Measurements from ENCODE around the gene PATJ. TPM values are rescaled to one million over a fixed set of nuclear protein-coding genes. Genes with fewer than 3 reads are reported as not detected.

PATJ gene
- polyA plus RNA-seq, 1 donor from 2014 or later, result 7.8 TPM

GRCh38 chr1:61904354-61904753, 162.1 kb downstream of the PATJ start:
- H3K36me3 ChIP-seq (ENCODE audit: insufficient read depth, low read length), result no peaks in the 10 kb centered on the region
- no peaks in the 10 kb centered on the region for H3F3A ChIP-seq (ENCODE audit: insufficient read depth, low read length, poor library complexity, severe bottlenecking)
- no peaks in the 10 kb centered on the region for H3K9me2 ChIP-seq (ENCODE audit: insufficient read depth, low read length)
- no peak for TF ChIP-seq RAD21 (conservative IDR thresholded peaks at IDR 0.05)
- no peak for TF ChIP-seq EZH2 (IDR thresholded peaks at IDR 0.05; ENCODE audit: borderline replicate concordance, insufficient read depth, low read length, poor library complexity, severe bottlenecking)
- no peak for TF ChIP-seq TAF1 (IDR thresholded peaks at IDR 0.05; ENCODE audit: low read depth)
- no peak for TF ChIP-seq CTCF (IDR thresholded peaks at IDR 0.05; ENCODE audit: poor library complexity, severe bottlenecking)
- TF ChIP-seq, protein P1, sequence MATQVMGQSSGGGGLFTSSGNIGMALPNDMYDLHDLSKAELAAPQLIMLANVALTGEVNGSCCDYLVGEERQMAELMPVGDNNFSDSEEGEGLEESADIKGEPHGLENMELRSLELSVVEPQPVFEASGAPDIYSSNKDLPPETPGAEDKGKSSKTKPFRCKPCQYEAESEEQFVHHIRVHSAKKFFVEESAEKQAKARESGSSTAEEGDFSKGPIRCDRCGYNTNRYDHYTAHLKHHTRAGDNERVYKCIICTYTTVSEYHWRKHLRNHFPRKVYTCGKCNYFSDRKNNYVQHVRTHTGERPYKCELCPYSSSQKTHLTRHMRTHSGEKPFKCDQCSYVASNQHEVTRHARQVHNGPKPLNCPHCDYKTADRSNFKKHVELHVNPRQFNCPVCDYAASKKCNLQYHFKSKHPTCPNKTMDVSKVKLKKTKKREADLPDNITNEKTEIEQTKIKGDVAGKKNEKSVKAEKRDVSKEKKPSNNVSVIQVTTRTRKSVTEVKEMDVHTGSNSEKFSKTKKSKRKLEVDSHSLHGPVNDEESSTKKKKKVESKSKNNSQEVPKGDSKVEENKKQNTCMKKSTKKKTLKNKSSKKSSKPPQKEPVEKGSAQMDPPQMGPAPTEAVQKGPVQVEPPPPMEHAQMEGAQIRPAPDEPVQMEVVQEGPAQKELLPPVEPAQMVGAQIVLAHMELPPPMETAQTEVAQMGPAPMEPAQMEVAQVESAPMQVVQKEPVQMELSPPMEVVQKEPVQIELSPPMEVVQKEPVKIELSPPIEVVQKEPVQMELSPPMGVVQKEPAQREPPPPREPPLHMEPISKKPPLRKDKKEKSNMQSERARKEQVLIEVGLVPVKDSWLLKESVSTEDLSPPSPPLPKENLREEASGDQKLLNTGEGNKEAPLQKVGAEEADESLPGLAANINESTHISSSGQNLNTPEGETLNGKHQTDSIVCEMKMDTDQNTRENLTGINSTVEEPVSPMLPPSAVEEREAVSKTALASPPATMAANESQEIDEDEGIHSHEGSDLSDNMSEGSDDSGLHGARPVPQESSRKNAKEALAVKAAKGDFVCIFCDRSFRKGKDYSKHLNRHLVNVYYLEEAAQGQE (IDR thresholded peaks at IDR 0.05; ENCODE audit: borderline replicate concordance), result no peak
- no peak for TF ChIP-seq MXI1 (conservative IDR thresholded peaks at IDR 0.05; ENCODE audit: poor library complexity, severe bottlenecking)
- no peak for TF ChIP-seq SMC3 (conservative IDR thresholded peaks at IDR 0.05; ENCODE audit: poor library complexity)
- no peak for TF ChIP-seq POLR2AphosphoS5 (IDR thresholded peaks at IDR 0.05)
- no peak for TF ChIP-seq EP300 (conservative IDR thresholded peaks at IDR 0.05; ENCODE audit: poor library complexity, severe bottlenecking)
- H3K4me3 ChIP-seq (ENCODE audit: low read length), result no peak overlapping the region
- no peaks in the 10 kb centered on the region for H3K27me3 ChIP-seq (ENCODE audit: insufficient read depth, low read depth, low read length)
- no peak overlapping the region for H3K27ac ChIP-seq (ENCODE audit: low read length)
- no peaks in the 10 kb centered on the region for H3K9me3 ChIP-seq (ENCODE audit: low read length)
- no peak overlapping the region for H3K4me2 ChIP-seq (ENCODE audit: low read length)
- H3K79me2 ChIP-seq (replicated peaks; ENCODE audit: insufficient read depth, low read length), result no peaks in the 10 kb centered on the region
- no peak overlapping the region for H3K9ac ChIP-seq (ENCODE audit: low read length)
- H4K20me1 ChIP-seq (ENCODE audit: insufficient read depth), result no peaks in the 10 kb centered on the region
- H2AFZ ChIP-seq (ENCODE audit: low read depth, low read length), result no peak overlapping the region

- H2AFZ ChIP-seq (ENCODE audit: low read depth, low read length), result no peak overlapping the region
- H3K9me2 ChIP-seq (ENCODE audit: insufficient read depth, low read length), result no peaks in the 10 kb centered on the region
- no peaks in the 10 kb centered on the region for H4K20me1 ChIP-seq (ENCODE audit: insufficient read depth)
- H3K36me3 ChIP-seq (ENCODE audit: insufficient read depth, low read length), result no peaks in the 10 kb centered on the region
- H3K27ac ChIP-seq (ENCODE audit: low read length), result no peak overlapping the region
- TF ChIP-seq EP300 (conservative IDR thresholded peaks at IDR 0.05; ENCODE audit: poor library complexity, severe bottlenecking) (no peak), MXI1 (conservative IDR thresholded peaks at IDR 0.05; ENCODE audit: poor library complexity, severe bottlenecking) (no peak), POLR2AphosphoS5 (IDR thresholded peaks at IDR 0.05) (no peak), RAD21 (conservative IDR thresholded peaks at IDR 0.05) (no peak), TAF1 (IDR thresholded peaks at IDR 0.05; ENCODE audit: low read depth) (no peak)
- no peak overlapping the region for H3K9ac ChIP-seq (ENCODE audit: low read length)
- no peak overlapping the region for H3K4me2 ChIP-seq (ENCODE audit: low read length)
- H3K27me3 ChIP-seq (ENCODE audit: insufficient read depth, low read depth, low read length), result no peaks in the 10 kb centered on the region
- H3K4me3 ChIP-seq (ENCODE audit: low read length), result no peak overlapping the region
- H3F3A ChIP-seq (ENCODE audit: insufficient read depth, low read length, poor library complexity, severe bottlenecking), result no peaks in the 10 kb centered on the region
- no peaks in the 10 kb centered on the region for H3K9me3 ChIP-seq (ENCODE audit: low read length)
- no peaks in the 10 kb centered on the region for H3K79me2 ChIP-seq (replicated peaks; ENCODE audit: insufficient read depth, low read length)
Observed at GRCh38 chr1:61907102-61907501, 164.8 kb downstream of the PATJ start.

Measured in neural cell (in vitro differentiated cells).